NCI-H510A (cell line): ENCODE results near the gene TRMT44.
A peak's percentile ranks its signal among the peaks of the same experiment; 100 is the strongest.
"Not testable (repeated sequence)": the region's sequence is repeated elsewhere in the genome, so short reads cannot be mapped to it uniquely, and the experiment has no call there.

ENCODE experiments used
- DNase-seq: peaks from one replicate; lab custom pipeline; 2025; lab: John Stamatoyannopoulos, UW

TRMT44 gene

GRCh38 chr4:8406887-8407286 lies 33.7 kb upstream of the TRMT44 start:
- DNase-seq = not testable (repeated sequence)

- no peak for DNase-seq
Measured at GRCh38 chr4:8407316-8407715, 33.3 kb upstream of the TRMT44 start.

DNA sequence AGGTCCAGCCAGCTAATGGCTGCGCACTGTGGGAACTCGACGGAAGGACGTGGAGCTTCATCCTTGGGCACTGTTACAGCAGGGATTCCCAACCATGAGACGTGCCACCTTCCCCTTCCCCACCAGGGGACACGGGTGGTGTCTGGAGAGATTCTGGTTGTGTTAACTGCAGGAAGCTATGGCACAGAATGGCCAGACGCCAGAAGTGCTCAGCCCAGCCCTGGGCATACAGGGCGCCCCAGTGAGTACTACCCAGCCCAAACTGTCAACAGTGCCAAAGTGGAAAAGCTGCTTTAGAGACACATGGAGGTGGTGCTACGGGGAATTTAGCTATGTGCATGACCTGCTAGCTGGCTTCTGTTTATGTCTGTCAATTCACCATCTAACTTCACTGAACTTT lies 32.8 kb upstream of the TRMT44 start:
- DNase-seq = no peak

GRCh38 chr4:8409264-8410065 lies 31.1 kb upstream of the TRMT44 start:
- no peak for DNase-seq

DNA sequence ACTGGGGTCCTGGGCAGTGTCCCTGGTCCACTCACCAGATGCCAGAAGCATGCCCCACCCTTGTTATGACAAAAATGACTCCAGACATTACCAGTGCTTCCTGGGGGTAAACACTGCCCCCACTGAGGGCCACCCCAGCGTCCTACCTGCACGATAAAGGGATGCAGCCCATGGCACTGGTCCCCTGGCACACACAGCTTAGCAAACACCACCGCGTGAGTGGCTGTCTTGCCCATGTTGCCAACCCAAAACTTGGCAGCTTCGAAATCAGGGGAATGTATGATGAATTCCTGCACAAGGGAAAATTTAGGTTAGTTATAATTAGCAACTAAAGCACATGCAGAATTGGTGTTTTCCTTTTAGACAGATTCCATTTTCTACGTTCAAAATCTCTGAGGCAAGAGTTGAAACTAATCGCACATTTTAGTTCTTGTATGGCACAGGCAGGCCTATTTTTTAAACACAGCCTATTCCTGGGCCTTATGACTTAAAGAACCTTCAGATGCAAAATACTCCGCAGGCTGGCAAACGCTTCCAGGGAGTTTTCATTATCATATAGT lies 30.4 kb upstream of the TRMT44 start:
- DNase-seq = no peak

GRCh38 chr4:8410641-8411271 lies 29.8 kb upstream of the TRMT44 start:
- no peak for DNase-seq

GRCh38 chr4:8411351-8412180 lies 29.0 kb upstream of the TRMT44 start:
- no peak for DNase-seq

GRCh38 chr4:8412288-8412687 lies 28.3 kb upstream of the TRMT44 start:
- DNase-seq = no peak

GRCh38 chr4:8414377-8414776 lies 26.2 kb upstream of the TRMT44 start:
- DNase-seq = no peak

- DNase-seq = no peak
Measured at GRCh38 chr4:8417071-8417614, 23.4 kb upstream of the TRMT44 start.

DNA sequence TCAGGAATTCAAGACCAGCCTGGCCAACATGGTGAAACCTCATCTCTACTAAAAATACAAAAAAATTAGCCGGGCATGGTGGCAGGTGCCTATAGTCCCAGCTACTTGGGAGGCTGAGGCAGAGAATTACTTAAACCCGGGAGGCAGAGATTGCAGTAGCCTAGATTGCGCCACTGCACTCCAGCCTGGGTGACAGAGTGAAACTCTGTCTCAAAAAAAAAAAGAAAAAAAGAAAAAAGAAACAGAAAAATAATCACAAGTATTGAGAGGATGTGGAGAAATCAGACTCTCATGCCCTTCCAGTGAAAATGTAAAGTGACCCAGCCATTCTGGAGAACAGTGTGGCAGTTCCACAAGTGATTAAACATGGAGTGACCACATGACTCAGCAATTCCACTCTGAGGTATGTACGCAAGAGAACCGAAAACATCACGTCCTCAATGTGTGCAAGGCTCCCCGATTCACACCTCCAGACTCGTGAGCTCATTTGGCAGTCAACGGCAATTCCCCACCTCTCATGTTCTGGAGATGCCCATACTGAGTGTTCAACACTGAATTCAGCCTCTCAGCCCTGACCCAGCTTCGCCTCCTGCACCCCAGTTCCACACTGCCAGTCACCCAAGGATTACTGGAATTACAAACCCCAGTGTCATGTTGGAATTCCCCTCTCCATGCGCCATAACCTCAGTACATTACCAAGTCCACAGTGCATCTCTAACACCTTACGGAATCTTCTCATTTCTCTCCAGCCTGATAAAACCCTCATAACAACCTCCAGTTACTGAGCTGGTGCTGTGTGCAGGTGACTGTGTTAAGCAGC lies 21.1 kb upstream of the TRMT44 start:
- no peak for DNase-seq

- DNase-seq = not testable (repeated sequence)
Measured at GRCh38 chr4:8420151-8420550, 20.4 kb upstream of the TRMT44 start.

DNA sequence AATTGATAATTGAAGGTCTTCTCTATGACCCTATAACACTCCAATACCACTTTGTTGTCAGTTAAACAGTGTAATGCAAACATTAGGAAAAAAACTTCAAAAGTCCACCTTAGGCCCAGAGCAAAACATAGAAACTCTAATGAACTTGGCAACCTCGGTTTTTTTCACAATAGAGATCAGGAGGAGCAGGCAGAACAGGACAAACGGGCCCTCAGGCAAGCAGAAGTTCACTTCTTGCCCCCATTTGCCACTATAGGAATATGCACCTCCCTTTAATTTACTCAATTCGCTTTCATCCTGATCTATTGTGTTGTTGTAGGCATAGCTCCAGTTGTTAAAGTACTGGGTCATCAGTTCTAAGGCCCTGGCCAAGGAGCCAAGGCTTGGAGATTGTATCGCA lies 18.2 kb upstream of the TRMT44 start:
- DNase-seq = no peak

DNA sequence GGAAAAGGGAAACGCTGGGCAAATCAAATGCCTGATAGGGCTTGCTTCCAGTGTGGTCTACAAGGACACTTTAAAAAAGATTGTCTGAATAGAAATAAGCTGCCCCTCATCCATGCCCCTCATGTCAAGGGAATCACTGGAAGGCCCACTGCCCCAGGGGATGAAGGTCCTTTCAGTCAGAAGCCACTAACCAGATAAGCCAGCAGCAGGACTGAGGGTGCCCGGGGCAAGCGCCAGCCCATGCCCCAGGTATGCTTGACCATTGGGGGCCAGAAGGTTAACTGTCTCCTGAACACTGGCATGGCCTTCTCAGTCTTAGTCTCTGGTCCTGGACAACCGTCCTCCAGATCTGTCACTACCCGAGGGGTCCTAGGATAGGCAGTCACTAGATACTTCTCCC lies 17.8 kb upstream of the TRMT44 start:
- no peak for DNase-seq

DNA sequence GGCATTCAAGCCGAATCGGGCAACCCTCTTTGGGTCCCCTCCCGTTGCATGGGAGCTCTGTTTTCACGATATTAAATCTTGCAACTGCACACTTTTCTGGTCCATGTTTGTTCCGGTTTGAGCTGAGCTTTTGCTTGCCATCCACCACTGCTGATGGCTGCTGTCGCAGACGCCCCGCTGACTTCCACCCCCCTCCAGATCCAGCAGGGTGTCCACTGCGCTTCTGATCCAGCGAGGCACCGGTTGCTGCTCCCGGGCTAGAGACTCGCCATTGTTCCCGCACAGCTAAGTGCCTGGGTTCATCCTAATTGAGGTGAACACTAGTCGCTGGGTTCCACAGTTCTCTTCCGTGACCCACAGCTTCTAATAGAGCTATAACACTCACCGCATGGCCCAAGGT lies 13.3 kb upstream of the TRMT44 start:
- no peak for DNase-seq

GRCh38 chr4:8427761-8428287 lies 12.8 kb upstream of the TRMT44 start:
- DNase-seq = no peak

DNA sequence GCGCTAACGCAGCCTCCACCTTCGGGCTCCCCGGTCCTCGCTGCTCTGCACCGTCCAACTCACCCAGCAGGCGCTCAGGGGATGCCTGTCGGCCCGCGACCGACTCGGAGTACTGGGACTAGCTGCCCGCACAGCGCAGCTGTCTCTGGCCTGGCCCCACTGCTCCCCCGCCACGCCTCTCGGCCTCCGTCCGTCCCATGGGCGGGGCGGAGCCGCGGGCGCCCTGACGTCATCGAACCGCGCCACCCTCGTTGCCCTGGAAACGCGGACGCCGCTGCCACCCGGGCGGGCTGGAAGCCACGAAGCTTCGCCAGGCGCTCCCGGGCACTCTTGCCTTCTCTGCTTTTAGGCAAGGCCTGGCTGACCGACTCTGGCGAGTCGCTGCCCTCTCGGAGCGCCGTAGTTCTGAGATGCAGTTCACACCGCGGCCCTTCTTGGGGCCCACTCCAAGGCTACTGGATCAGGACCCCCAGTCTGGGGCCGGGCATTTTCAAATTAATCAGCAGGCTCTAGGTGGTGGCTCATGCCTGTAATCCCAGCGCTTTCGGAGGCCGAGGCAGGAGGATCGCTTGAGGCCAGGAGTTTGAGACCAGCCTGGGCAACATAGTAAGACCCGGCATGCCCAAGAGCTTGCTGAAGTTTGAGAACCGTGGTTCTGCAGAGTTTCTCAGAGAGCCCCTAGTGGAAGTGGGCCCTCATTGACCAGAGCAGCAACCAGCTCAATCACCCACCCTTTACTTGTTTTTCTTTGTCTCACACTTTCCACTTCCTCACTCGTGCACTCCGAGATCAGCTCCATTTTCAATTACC lies 12.1 kb upstream of the TRMT44 start:
- peak; percentile 60 for DNase-seq

GRCh38 chr4:8431553-8431952 lies 9.0 kb upstream of the TRMT44 start:
- no peak for DNase-seq

DNA sequence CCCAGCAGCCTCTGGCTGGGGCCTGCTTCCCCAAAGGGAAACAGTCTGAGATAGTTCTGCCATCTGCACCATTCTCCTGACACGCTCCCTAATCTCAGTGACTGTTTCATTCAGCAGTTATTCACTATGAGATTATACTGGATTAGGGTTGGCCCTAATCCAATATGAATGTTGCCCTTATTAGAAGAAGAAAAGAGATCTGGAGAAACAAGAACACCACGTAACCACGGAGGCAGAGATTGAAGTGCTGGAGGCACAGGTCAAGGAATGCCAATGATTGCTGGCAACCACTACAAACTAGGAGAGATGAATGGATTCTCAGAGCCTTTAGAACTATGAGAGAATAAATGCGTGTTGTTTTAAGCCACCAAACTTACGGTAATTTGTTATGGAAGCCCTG lies 7.4 kb upstream of the TRMT44 start:
- no peak for DNase-seq
